GM19351 (cell line): ENCODE measurements around the gene BMERB1.
"Not testable (repeated sequence)": the region's sequence is repeated elsewhere in the genome, so short reads cannot be mapped to it uniquely, and the experiment has no call there.

Source experiments
- ATAC-seq: cut with Tn5 transposase; IDR thresholded peaks from one replicate; pipeline ENCODE4 v1.9.1; 2021; ENCODE audit warnings: mild to moderate bottlenecking, moderate library complexity; ENCODE audit not compliant: unreplicated experiment

BMERB1 gene

DNA sequence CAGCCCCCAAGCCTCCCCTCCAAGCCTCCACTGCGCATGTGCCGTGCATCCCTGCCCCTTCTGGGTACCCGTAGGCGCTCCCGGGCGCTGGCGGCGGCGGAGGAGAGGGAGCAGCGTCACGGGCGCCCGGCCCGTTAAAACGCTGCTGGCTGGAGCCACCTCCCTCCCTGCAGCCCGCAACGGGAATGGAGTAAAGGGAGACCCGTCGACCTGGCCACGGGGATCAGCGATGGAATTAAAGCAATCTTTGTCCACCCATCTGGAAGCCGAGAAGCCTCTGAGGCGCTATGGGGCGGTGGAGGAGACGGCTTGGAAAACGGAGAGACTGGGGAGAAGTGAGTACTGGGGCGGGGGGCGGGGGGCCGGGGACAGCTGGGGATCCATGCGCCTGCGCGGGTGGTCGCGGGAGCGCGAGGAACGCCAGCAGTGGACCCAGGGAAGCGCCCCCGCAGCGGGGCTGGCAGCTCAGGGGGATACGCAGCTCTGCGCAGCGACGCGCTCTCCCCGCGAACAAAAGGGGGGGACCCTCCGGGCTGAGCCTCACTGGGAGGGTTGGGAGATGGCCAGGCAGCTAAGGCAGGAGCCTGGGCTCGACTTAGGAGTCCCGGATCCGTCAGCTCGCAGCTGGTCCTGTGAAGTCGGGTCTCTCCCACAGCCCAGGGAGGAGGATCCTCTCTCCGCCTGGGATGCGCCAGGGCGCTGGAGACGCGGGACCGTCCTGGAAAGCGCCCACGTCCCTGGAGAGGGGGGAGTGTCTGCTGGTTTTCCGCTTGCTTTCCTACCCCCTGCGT lies at the start of gene BMERB1:
TSS of gene BMERB1 (plus strand) at position 164 of the 791 bp plus-strand sequence. CDS start at position 230, 66 bp downstream.
- no peak for ATAC-seq

DNA sequence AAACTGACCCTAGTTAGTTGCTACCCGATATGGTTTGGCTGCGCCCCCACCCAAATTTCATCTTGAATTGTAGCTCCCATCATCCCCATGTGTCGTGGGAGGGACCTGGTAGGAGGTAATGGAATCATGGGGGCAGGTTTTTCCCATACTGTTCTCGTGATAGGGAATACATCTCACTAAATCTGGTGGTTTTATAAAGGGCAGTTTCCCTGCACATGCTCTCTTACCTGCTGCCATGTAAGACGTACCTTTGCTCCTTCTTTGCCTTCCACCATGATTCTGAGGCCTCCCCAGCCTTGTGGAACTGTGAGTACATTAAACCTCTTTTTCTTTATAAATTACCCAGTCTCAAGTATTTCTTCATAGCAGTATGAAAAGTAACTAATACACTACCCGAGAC lies 46.3 kb upstream of the BMERB1 start:
- ATAC-seq, result not testable (repeated sequence)

DNA sequence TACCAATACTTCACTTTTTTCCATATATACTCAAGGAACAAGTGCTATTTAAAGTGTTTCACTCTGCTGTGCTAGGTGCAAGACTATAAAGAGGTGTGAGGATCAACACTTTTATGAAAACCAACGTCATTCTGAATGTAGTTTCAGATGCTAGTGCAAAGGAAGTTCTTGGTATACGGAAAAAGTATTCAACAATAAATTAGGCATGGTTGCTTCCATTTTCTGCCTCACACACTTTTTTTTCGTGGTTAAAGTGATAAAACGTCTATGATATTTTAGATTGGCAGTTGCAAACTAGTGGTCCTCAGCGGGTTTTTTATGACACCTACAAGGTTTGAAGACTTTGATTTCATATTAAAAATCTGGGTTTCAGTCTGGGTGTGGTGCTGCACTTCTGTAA lies 44.5 kb upstream of the BMERB1 start:
- not testable (repeated sequence) for ATAC-seq

GRCh38 chr16:15393025-15393424 lies 41.4 kb upstream of the BMERB1 start:
- ATAC-seq, result not testable (repeated sequence)

DNA sequence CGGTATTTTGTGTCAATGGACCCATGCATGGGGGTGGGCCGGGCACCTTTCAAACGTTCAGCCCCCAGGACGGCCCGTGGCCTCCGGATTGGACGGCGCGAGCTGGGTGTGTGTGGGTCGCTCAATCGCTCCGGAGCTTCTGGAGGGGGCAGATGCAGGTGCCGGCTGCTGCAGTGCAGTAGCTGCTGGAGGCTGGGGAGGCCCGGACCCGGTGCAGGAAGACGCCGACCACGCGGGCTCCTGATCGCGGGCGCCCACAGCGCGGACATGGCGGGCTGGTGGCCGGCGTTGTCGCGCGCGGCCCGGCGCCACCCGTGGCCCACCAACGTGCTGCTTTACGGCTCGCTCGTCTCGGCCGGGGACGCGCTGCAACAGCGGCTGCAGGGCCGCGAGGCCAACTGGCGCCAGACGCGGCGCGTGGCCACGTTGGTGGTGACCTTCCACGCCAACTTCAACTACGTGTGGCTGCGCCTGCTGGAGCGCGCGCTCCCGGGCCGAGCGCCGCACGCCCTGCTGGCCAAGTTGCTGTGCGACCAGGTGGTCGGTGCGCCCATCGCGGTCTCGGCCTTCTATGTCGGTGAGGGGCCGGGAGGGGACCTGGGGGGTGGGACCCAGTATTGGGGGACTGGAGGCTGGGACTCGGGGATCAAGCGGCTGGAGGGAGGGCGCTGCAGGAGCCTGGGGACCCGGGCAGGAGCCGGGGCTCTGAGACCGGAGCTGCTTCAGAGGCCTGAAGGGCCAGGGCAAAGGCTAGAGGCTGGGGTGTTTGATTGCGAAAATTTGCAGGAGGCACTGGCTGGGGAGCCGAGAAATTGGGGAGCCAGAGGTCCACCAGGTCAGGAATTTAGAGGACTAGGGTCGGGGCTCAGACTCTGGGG lies 38.5 kb upstream of the BMERB1 start, which contains the start of gene MPV17L:
TSS of gene MPV17L (plus strand) at position 124 of the 878 bp plus-strand sequence. CDS start at position 268, 144 bp downstream.
- not testable (repeated sequence) for ATAC-seq

DNA sequence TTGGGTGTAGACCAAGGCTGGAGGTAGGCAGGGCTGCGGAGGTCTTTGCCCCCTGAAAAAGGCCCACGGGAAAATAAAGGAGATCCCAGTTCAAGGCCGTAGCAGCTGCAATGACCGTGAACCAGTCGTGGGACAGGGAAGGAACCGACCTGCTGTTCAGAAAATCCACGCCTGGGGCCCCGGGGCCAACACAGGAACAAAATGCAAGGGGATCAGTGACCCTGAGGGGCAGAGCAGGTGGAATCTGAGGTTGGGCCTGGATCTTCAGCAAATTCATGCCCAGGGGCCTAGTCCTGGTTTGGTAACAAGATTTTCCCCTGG lies 37.9 kb upstream of the BMERB1 start:
- ATAC-seq, result not testable (repeated sequence)

DNA sequence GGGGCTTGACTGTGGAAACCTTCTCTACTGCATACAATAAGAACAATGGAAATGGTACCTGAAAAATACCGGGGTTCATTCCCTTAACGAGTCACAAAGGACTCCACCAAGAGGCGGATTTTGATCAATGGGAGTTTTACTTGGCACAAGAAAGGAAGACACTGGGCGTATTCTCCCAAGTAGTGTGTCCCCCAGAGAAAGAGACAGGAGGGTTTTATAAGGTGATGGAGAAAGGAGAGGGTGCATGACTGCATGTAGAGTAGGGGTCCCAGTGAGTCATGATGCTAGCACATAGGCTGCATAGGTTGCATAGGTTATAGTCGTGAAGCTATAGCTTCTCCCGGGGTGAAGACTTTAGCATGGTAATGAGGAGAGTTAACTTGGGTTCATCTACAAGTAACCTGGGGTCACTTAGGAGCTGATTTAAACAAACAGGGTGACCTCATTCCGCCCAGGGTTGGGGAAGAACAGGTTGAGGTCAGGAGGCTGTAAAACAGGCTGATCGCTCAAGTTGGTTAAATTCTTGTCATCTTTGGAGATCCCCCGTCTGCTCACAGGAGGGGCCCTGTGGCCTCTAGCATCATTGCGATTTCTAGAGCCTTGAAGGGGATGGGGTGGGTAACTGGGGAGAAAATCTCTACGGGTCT lies 37.3 kb upstream of the BMERB1 start:
- no peak for ATAC-seq

- no peak for ATAC-seq
These were observed 35.6 kb upstream of the BMERB1 start for GRCh38 chr16:15398618-15399316.

DNA sequence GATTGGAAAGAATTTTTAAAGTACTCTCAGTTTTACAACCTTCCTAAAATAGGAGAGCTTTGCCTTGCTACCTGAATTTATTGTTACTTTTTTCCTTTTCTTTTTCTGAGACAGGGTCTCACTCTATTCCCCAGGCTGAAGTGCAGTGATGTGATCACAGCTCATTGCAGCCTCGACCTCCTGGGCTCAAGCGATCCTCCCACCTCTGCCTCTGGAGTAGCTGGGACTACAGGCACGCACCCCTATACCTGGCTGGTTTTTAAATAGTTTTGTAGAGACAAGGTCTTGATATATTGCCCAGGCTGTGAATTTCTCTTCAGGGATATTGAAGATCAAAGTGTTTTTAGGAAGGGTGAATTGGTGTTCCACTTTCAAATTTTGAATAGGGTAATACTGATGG lies 35.1 kb upstream of the BMERB1 start:
- no peak for ATAC-seq

GRCh38 chr16:15400314-15400713 lies 34.1 kb upstream of the BMERB1 start:
- ATAC-seq, result not testable (repeated sequence)

- ATAC-seq, result no peak
These were observed 32.4 kb upstream of the BMERB1 start for GRCh38 chr16:15401972-15402371.

GRCh38 chr16:15403392-15403995 lies 30.9 kb upstream of the BMERB1 start:
- no peak for ATAC-seq

DNA sequence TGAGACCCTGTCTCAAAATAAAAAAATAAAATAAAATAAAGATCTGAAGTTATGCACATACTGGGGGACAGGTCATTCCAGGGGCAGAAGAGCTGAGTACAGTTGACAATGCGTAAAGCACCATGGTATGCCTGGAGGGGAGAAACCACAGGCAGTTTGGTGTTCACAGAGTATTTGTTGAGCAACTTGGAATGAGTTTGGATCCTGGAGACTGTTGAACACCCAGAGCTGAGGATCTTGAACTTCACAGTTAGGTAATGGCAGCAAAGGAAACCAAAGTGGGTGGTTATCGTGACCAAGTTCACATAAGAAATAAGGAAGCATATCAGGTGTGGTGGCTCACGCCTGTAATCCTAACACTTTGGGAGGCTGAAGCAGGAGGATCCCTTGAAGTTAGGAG lies 30.3 kb upstream of the BMERB1 start:
- ATAC-seq, result not testable (repeated sequence)

GRCh38 chr16:15404792-15405191 lies 29.6 kb upstream of the BMERB1 start:
- ATAC-seq, result no peak

GRCh38 chr16:15407756-15408155 lies 26.6 kb upstream of the BMERB1 start:
- ATAC-seq, result not testable (repeated sequence)

- ATAC-seq, result not testable (repeated sequence)
These were observed 24.9 kb upstream of the BMERB1 start for GRCh38 chr16:15409476-15409875.

GRCh38 chr16:15415511-15415985 lies 18.8 kb upstream of the BMERB1 start:
- ATAC-seq, result no peak

DNA sequence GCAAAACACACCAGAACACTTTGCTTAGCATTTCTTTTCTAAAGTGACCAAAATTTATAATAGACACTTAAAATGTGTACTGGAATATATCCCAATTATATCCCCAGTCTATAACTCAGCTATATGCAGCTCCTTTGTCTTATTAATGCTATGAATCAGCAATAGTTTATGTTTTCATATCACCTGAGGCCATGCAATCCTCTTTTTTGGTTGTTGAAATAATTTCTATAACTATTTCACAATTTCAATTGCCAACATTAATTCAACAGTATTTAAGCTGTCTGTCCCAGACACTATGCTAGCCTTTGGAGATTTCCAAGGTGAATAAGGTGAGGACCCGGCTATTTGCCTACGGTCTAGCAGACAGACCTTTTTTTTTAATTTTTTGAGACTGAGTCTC lies 17.2 kb upstream of the BMERB1 start:
- no peak for ATAC-seq

DNA sequence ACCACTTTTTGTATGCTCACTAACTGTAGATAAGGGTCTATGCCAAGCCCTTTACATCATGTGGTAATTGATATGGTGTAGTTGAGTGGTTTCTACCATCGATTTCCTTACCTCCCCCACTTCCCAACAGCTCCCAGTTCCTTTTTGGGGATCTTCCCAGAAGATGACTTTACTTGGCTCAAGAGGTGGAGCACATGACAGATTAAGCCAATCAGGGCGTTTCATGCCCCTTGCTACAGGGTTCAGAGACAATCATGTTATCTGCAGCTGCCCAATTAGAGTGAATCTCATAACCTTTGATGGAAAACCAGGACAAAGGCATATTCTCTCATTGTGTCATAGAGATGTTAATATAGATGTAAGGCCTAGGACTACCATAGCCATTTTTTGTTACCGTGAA lies 16.2 kb upstream of the BMERB1 start:
- no peak for ATAC-seq

DNA sequence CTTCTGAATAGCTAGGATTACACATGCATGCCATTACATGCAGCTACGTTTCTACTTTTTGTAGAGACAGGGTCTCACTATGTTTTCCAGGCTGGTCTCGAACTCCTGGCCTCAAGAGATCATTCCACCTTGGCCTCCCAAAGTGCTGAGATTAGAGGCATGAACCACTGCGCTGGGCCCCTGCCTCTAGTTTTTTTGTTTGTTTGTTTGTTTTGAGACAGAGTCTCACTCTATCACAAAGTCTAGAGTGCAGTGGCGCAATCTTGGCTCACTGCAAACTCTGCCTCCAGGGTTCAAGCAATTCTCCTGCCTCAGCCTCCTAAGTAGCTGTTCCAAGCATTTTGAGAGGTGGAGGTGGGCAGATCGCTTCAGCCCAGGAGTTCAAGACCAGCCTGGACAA lies 12.7 kb upstream of the BMERB1 start:
- ATAC-seq, result not testable (repeated sequence)
